NCI-H345 treated with DMSO at 0.1 percent for 48 hours (cell line): Measurements from ENCODE around the gene NCR2.

Experiments
- DNase-seq: peaks from one replicate; lab custom pipeline; 2025; ENCODE audit not compliant: unreplicated experiment; lab: John Stamatoyannopoulos, UW

The NCR2 gene

GRCh38 chr6:41331401-41332150, 3.8 kb upstream of the NCR2 start:
- DNase-seq, result no peak

- no peak for DNase-seq
Observed at GRCh38 chr6:41332241-41332640, 3.2 kb upstream of the NCR2 start.

GRCh38 chr6:41332842-41333736, 2.3 kb upstream of the NCR2 start:
- DNase-seq, result no peak

- no peak for DNase-seq
Observed at GRCh38 chr6:41334482-41335040, 847 bp upstream of the NCR2 start.

- no peak for DNase-seq
Observed at GRCh38 chr6:41335943-41336342, 535 bp downstream of the NCR2 start.

GRCh38 chr6:41336824-41337223, 1.4 kb downstream of the NCR2 start:
- DNase-seq, result no peak

GRCh38 chr6:41337709-41338108, 2.3 kb downstream of the NCR2 start:
- no peak for DNase-seq

GRCh38 chr6:41338659-41339058, 3.3 kb downstream of the NCR2 start:
- DNase-seq, result no peak

GRCh38 chr6:41341580-41341979, 6.2 kb downstream of the NCR2 start:
- no peak for DNase-seq

GRCh38 chr6:41342241-41342640, 6.8 kb downstream of the NCR2 start:
- DNase-seq, result no peak

- DNase-seq, result no peak
Observed at GRCh38 chr6:41343641-41344187, 8.3 kb downstream of the NCR2 start.

- DNase-seq, result no peak
Observed at GRCh38 chr6:41344876-41345275, 9.5 kb downstream of the NCR2 start.

GRCh38 chr6:41345901-41346300, 10.5 kb downstream of the NCR2 start:
- no peak for DNase-seq

GRCh38 chr6:41346441-41346840, 11.0 kb downstream of the NCR2 start:
- DNase-seq, result no peak

- no peak for DNase-seq
Observed at GRCh38 chr6:41347378-41348050, 12.1 kb downstream of the NCR2 start.

- no peak for DNase-seq
Observed at GRCh38 chr6:41348934-41349333, 13.5 kb downstream of the NCR2 start.

- DNase-seq, result no peak
Observed at GRCh38 chr6:41352396-41352795, 17.0 kb downstream of the NCR2 start.

- DNase-seq, result no peak
Observed at GRCh38 chr6:41352907-41353306, 17.5 kb downstream of the NCR2 start.

- no peak for DNase-seq
Observed at GRCh38 chr6:41353333-41353732, 17.9 kb downstream of the NCR2 start.

GRCh38 chr6:41355952-41356351, 20.5 kb downstream of the NCR2 start:
- no peak for DNase-seq

GRCh38 chr6:41356825-41357224, 21.4 kb downstream of the NCR2 start:
- DNase-seq, result no peak
